ENCODE measurements around the gene TPSB2. TPM values are rescaled to one million over a fixed set of nuclear protein-coding genes. Genes with fewer than 3 reads are reported as not detected.

TPSB2 gene
- polyA plus RNA-seq, 3 donors: not detected

GRCh38 chr16:1209081-1209480 lies 20.9 kb downstream of the TPSB2 start:
- no peak for TF ChIP-seq CTCF (IDR thresholded peaks at IDR 0.05)
- Mint-ChIP-seq H3K27ac (no peak overlapping the region), H3K27me3 (ENCODE audit: low read depth in 3 of 3) (peaks cover 0 to 1% (median 0%) of the 10 kb centered on the region in 3 donors), H3K9me3 (no peaks in the 10 kb centered on the region), H3K36me3 (no peaks in the 10 kb centered on the region), H3K4me1 (no peaks in the 10 kb centered on the region), H3K4me3 (no peak overlapping the region)
- Histone ChIP-seq H4K20me1 (ENCODE audit: insufficient read depth, low read length) (no peaks in the 10 kb centered on the region), H3K4me1 (ENCODE audit: control insufficient read depth in 1 of 2, insufficient read depth in 2 of 2, low read length in 2 of 2) (no peaks in the 10 kb centered on the region), H3K9me3 (replicated peaks in 1 of 2; ENCODE audit: control insufficient read depth in 1 of 2, insufficient read depth in 1 of 2, low read length in 2 of 2) (no peaks in the 10 kb centered on the region), H3K27me3 (ENCODE audit: control insufficient read depth in 2 of 2, insufficient read depth in 2 of 2, low read length in 2 of 2) (no peaks in the 10 kb centered on the region), H2AFZ (ENCODE audit: insufficient read depth, low read depth, low read length, poor library complexity, severe bottlenecking) (no peak overlapping the region), H3K27ac (ENCODE audit: low read depth in 1 of 2, low read length in 2 of 2) (no peak overlapping the region), H3K4me3 (replicated peaks in 1 of 3; ENCODE audit: low read depth in 2 of 3, low read length in 3 of 3) (no peak overlapping the region), H3K4me2 (replicated peaks; ENCODE audit: extremely low read depth, low read length, poor library complexity, severe bottlenecking) (no peak overlapping the region), H3K79me2 (ENCODE audit: insufficient read depth, low read length) (no peaks in the 10 kb centered on the region), H3K36me3 (replicated peaks in 1 of 2; ENCODE audit: control insufficient read depth in 1 of 2, insufficient read depth in 2 of 2, low read length in 2 of 2) (no peaks in the 10 kb centered on the region), H3K9ac (ENCODE audit: insufficient read depth, low read length, poor library complexity, severe bottlenecking) (no peak overlapping the region)
- 94% methylated on average over 38 of the region's 43 CpGs for WGBS (ENCODE audit: insufficient coverage)
- intact Hi-C loops (cut with micrococcal nuclease): no loop called here
- DNase-seq: no peak

GRCh38 chr16:1208239-1208830 lies 21.6 kb downstream of the TPSB2 start:
- intact Hi-C loops (cut with micrococcal nuclease): no loop called here
- H4K20me1 ChIP-seq (ENCODE audit: insufficient read depth, low read length): no peaks in the 10 kb centered on the region
- no peak overlapping the region for H3K4me3 Mint-ChIP-seq
- H3K27ac ChIP-seq (ENCODE audit: low read depth in 1 of 2, low read length in 2 of 2): no peak overlapping the region
- no peaks in the 10 kb centered on the region for H3K36me3 Mint-ChIP-seq
- H3K27me3 ChIP-seq (ENCODE audit: control insufficient read depth in 2 of 2, insufficient read depth in 2 of 2, low read length in 2 of 2): no peaks in the 10 kb centered on the region
- no peaks in the 10 kb centered on the region for H3K4me1 ChIP-seq (ENCODE audit: control insufficient read depth in 1 of 2, insufficient read depth in 2 of 2, low read length in 2 of 2)
- no peaks in the 10 kb centered on the region for H3K9me3 Mint-ChIP-seq
- H3K4me1 Mint-ChIP-seq: no peaks in the 10 kb centered on the region
- no peak for TF ChIP-seq CTCF (IDR thresholded peaks at IDR 0.05)
- DNase-seq: no peak
- no peak overlapping the region for H3K4me2 ChIP-seq (replicated peaks; ENCODE audit: extremely low read depth, low read length, poor library complexity, severe bottlenecking)
- H3K9me3 ChIP-seq (replicated peaks in 1 of 2; ENCODE audit: control insufficient read depth in 1 of 2, insufficient read depth in 1 of 2, low read length in 2 of 2): no peaks in the 10 kb centered on the region
- no peak overlapping the region for H2AFZ ChIP-seq (ENCODE audit: insufficient read depth, low read depth, low read length, poor library complexity, severe bottlenecking)
- H3K36me3 ChIP-seq (replicated peaks in 1 of 2; ENCODE audit: control insufficient read depth in 1 of 2, insufficient read depth in 2 of 2, low read length in 2 of 2): no peaks in the 10 kb centered on the region
- no peak overlapping the region for H3K27ac Mint-ChIP-seq
- H3K27me3 Mint-ChIP-seq (ENCODE audit: low read depth in 3 of 3): no peaks in the 10 kb centered on the region
- H3K9ac ChIP-seq (ENCODE audit: insufficient read depth, low read length, poor library complexity, severe bottlenecking): no peak overlapping the region
- H3K79me2 ChIP-seq (ENCODE audit: insufficient read depth, low read length): no peaks in the 10 kb centered on the region
- H3K4me3 ChIP-seq (replicated peaks in 1 of 3; ENCODE audit: low read depth in 2 of 3, low read length in 3 of 3): no peak overlapping the region
- WGBS (ENCODE audit: insufficient coverage): 64% methylated on average over 21 of the region's 22 CpGs
